ENCODE results near the gene SOX3. TPM values are rescaled to one million over a fixed set of nuclear protein-coding genes. Genes with fewer than 3 reads are reported as not detected.

Gene SOX3
- total RNA-seq: not detected in 2 replicates

GRCh38 chrX:140504371-140505324, at the start of gene SOX3:
Gene SOX3 (minus strand): TSS chrX:140505069. CDS start chrX:140505060, 9 bp downstream.

Other genes starting within 250 kb of the SOX3 start
- gene LINC00632, start 204.7 kb upstream of the SOX3 start, total RNA-seq: 24.2 and 36.3 TPM in 2 replicates

Measured in pericardium fibroblast (primary cell).